Measurements from ENCODE around the gene LSP1.

Gene LSP1

GRCh38 chr11:1829039-1829820, 23.7 kb upstream of the LSP1 start:
- no peak overlapping the region for H3K4me3 ChIP-seq (ENCODE audit: low read length)
- TF ChIP-seq ZNF274 (IDR thresholded peaks at IDR 0.05; ENCODE audit: low read depth, low read length), result no peak

- no peak for TF ChIP-seq ZNF274 (IDR thresholded peaks at IDR 0.05; ENCODE audit: low read depth, low read length)
- no peak overlapping the region for H3K4me3 ChIP-seq (ENCODE audit: low read length)
Observed at GRCh38 chr11:1830004-1830321, 22.9 kb upstream of the LSP1 start.

GRCh38 chr11:1830322-1831223, 22.3 kb upstream of the LSP1 start:
- no peak overlapping the region for H3K4me3 ChIP-seq (ENCODE audit: low read length)
- no peak for TF ChIP-seq ZNF274 (IDR thresholded peaks at IDR 0.05; ENCODE audit: low read depth, low read length)

GRCh38 chr11:1831338-1832210, 21.3 kb upstream of the LSP1 start:
- no peak overlapping the region for H3K4me3 ChIP-seq (ENCODE audit: low read length)
- TF ChIP-seq ZNF274 (IDR thresholded peaks at IDR 0.05; ENCODE audit: low read depth, low read length), result no peak

GRCh38 chr11:1832211-1832919, 20.5 kb upstream of the LSP1 start:
- H3K4me3 ChIP-seq (ENCODE audit: low read length), result no peak overlapping the region
- TF ChIP-seq ZNF274 (IDR thresholded peaks at IDR 0.05; ENCODE audit: low read depth, low read length), result no peak

GRCh38 chr11:1832920-1833295, 20.0 kb upstream of the LSP1 start:
- TF ChIP-seq ZNF274 (IDR thresholded peaks at IDR 0.05; ENCODE audit: low read depth, low read length), result no peak
- no peak overlapping the region for H3K4me3 ChIP-seq (ENCODE audit: low read length)

- TF ChIP-seq ZNF274 (IDR thresholded peaks at IDR 0.05; ENCODE audit: low read depth, low read length), result no peak
- H3K4me3 ChIP-seq (ENCODE audit: low read length), result no peak overlapping the region
Observed at GRCh38 chr11:1834062-1834610, 18.7 kb upstream of the LSP1 start.

- no peak within 1 kb of the TSS for H3K4me3 ChIP-seq (ENCODE audit: low read length)
- no peak for TF ChIP-seq ZNF274 (IDR thresholded peaks at IDR 0.05; ENCODE audit: low read depth, low read length)
Observed at GRCh38 chr11:1834779-1835670, 17.9 kb upstream of the LSP1 start, which contains the start of gene SYT8. TSS of gene SYT8 (plus strand) at chr11:1834990. CDS start at chr11:1835106, 116 bp downstream.

GRCh38 chr11:1835671-1836010, 17.2 kb upstream of the LSP1 start:
- TF ChIP-seq ZNF274 (IDR thresholded peaks at IDR 0.05; ENCODE audit: low read depth, low read length), result no peak
- H3K4me3 ChIP-seq (ENCODE audit: low read length), result no peak overlapping the region

GRCh38 chr11:1836011-1836945, 16.6 kb upstream of the LSP1 start:
- no peak for TF ChIP-seq ZNF274 (IDR thresholded peaks at IDR 0.05; ENCODE audit: low read depth, low read length)
- H3K4me3 ChIP-seq (ENCODE audit: low read length), result no peak overlapping the region
